Esophagus muscularis mucosa (tissue), 4 donors: ENCODE measurements around the gene BCAP29. TPM values are rescaled to one million over a fixed set of nuclear protein-coding genes. Genes with fewer than 3 reads are reported as not detected.
"Not testable (repeated sequence)": the region's sequence is repeated elsewhere in the genome, so short reads cannot be mapped to it uniquely, and the experiment has no call there.

ENCODE experiments used
- DNase-seq: peaks from one replicate; pipeline ENCODE4 v3.0.0-alpha.2; 2017; ENCODE audit errors: extremely low spot score
- H3K27ac ChIP-seq, 4 donors: fragments of 200-600 bp; sonication (generic); replicated peaks in 1 of 4; 1 replicate in 3 of 4; 2 replicates in 1 of 4; pipeline ENCODE4 v1.5.1; 2016 to 2019; ENCODE audit warnings: mild to moderate bottlenecking in 1 of 4
- H3K27me3 ChIP-seq, 4 donors: fragments of 200-600 bp; sonication (generic); one replicate each; pipeline versions ENCODE4 v1.5.1 to v1.6.0; 2016 to 2019
- H3K36me3 ChIP-seq, 4 donors: fragments of 200-600 bp; sonication (generic); one replicate each; pipeline ENCODE4 v1.5.1; 2016 to 2019
- H3K4me1 ChIP-seq, 4 donors: fragments of 200-600 bp; sonication (generic); one replicate each; pipeline ENCODE4 v1.5.1; 2016 to 2019
- H3K4me3 ChIP-seq, 4 donors: fragments of 200-600 bp; sonication (generic); 1 replicate in 2 of 4; 2 replicates in 2 of 4; pipeline ENCODE4 v1.5.1; 2016 to 2019; ENCODE audit warnings: mild to moderate bottlenecking in 4 of 4, moderate library complexity in 1 of 4
- H3K9me3 ChIP-seq, 4 donors: fragments of 200-600 bp; sonication (generic); 1 replicate in 3 of 4; 2 replicates in 1 of 4; pipeline ENCODE4 v1.5.1; 2016 to 2019
- CTCF ChIP-seq, 3 experiments: fragments of 200-600 bp in 2 of 3; fragments of 450-650 bp in 1 of 3; sonication (generic) in 2 of 3; IDR thresholded peaks; one replicate each; pipeline ENCODE4 v1.5.1; 2017 to 2019; ENCODE audit warnings: antibody characterized with exemption in 3 of 3, mild to moderate bottlenecking in 2 of 3, moderate library complexity in 1 of 3
- EP300 ChIP-seq: sonication (generic); formaldehyde crosslinking; IDR thresholded peaks from one replicate; pipeline ENCODE4 v1.6.1; 2017; ENCODE audit warnings: antibody characterized with exemption
- POLR2A ChIP-seq: fragments of 450-650 bp; IDR thresholded peaks from one replicate; pipeline ENCODE4 v1.6.1; 2017; ENCODE audit warnings: antibody characterized with exemption, moderate library complexity, mild to moderate bottlenecking, low read depth
- POLR2AphosphoS5 ChIP-seq, 2 donors: sonication (generic); formaldehyde crosslinking; IDR thresholded peaks; one replicate each; pipeline ENCODE4 v1.6.1; 2017; ENCODE audit warnings: antibody characterized with exemption in 2 of 2
- WGBS: methylation state at CpG from one replicate; pipeline ENCODE4 v1.1.5; 2018; 5-methylcytosine and 5-hydroxymethylcytosine counted together
- intact Hi-C: fragments of 100-400 bp; cut with DNase I; formaldehyde crosslinking; loops from one replicate; pipeline ENCODE4 v1.15.1; 2023
- total RNA-seq, 4 donors: library from RNA; depleted of rRNA; stranded (reverse); fragments of >200 nt; gene quantifications; one replicate each; pipeline versions ENCODE4 v1.1.0 to v1.2.1, GENCODE V29; 2016

Gene BCAP29
- total RNA-seq, 4 donors from 2014 or later: 89.8 to 116 (median 107) TPM

GRCh38 chr7:107628461-107629064 lies 48.5 kb downstream of the BCAP29 start:
- peaks cover 0 to 17% (median 9%) of the 10 kb centered on the region in 4 donors for H3K36me3 ChIP-seq
- DNase-seq: no peak
- no peak overlapping the region for H3K27ac ChIP-seq
- no peak overlapping the region for H3K4me3 ChIP-seq
- H3K9me3 ChIP-seq: no peaks in the 10 kb centered on the region
- no peaks in the 10 kb centered on the region for H3K4me1 ChIP-seq
- H3K27me3 ChIP-seq: no peaks in the 10 kb centered on the region
- intact Hi-C loops: no loop called here
- no peak for TF ChIP-seq POLR2AphosphoS5 (IDR thresholded peaks at IDR 0.05)
- 87% methylated on average over 6 of the region's 8 CpGs for WGBS

- Histone ChIP-seq H3K27me3 (no peaks in the 10 kb centered on the region), H3K9me3 (no peaks in the 10 kb centered on the region), H3K4me3 (no peak overlapping the region), H3K4me1 (no peaks in the 10 kb centered on the region), H3K36me3 (peaks cover 0 to 17% (median 9%) of the 10 kb centered on the region in 4 donors), H3K27ac (no peak overlapping the region)
- DNase-seq: no peak
- intact Hi-C loops: no loop called here
- 93% methylated on average over 8 of the region's 8 CpGs for WGBS
- TF ChIP-seq EP300 (no peak), CTCF (IDR thresholded peaks at IDR 0.05) (no peak), POLR2AphosphoS5 (IDR thresholded peaks at IDR 0.05) (no peak), POLR2A (no peak)
Measured at GRCh38 chr7:107630342-107630741, 50.3 kb downstream of the BCAP29 start.

- Histone ChIP-seq H3K4me1 (no peaks in the 10 kb centered on the region), H3K27ac (no peak overlapping the region), H3K36me3 (peaks cover 0 to 17% (median 9%) of the 10 kb centered on the region in 4 donors), H3K27me3 (no peaks in the 10 kb centered on the region), H3K4me3 (no peak overlapping the region), H3K9me3 (no peaks in the 10 kb centered on the region)
- 91% methylated on average over 12 of the region's 12 CpGs for WGBS
- intact Hi-C loops: no loop called here
- TF ChIP-seq POLR2A (no peak), EP300 (no peak), CTCF (IDR thresholded peaks at IDR 0.05) (no peak), POLR2AphosphoS5 (IDR thresholded peaks at IDR 0.05) (no peak)
- no peak for DNase-seq
Measured at GRCh38 chr7:107631588-107632491, 51.8 kb downstream of the BCAP29 start.

- DNase-seq: no peak
- Histone ChIP-seq H3K9me3 (no peaks in the 10 kb centered on the region), H3K27me3 (no peaks in the 10 kb centered on the region), H3K4me1 (no peaks in the 10 kb centered on the region), H3K4me3 (no peak overlapping the region), H3K27ac (no peak overlapping the region), H3K36me3 (peaks cover 0 to 17% (median 9%) of the 10 kb centered on the region in 4 donors)
- intact Hi-C loops: no loop called here
- 94% methylated on average over 2 of the region's 2 CpGs for WGBS
- TF ChIP-seq POLR2AphosphoS5 (IDR thresholded peaks at IDR 0.05): no peak
- TF ChIP-seq POLR2A: no peak
- TF ChIP-seq CTCF (IDR thresholded peaks at IDR 0.05): no peak
- TF ChIP-seq EP300: no peak
Measured at GRCh38 chr7:107632492-107632865, 52.4 kb downstream of the BCAP29 start.

GRCh38 chr7:107638594-107638993 lies 58.5 kb downstream of the BCAP29 start:
- 78% methylated on average over 1 of the region's 1 CpG for WGBS
- no peak overlapping the region for H3K4me3 ChIP-seq
- H3K27me3 ChIP-seq: no peaks in the 10 kb centered on the region
- H3K4me1 ChIP-seq: no peaks in the 10 kb centered on the region
- H3K9me3 ChIP-seq: no peaks in the 10 kb centered on the region
- no peak for TF ChIP-seq POLR2A
- no peak for TF ChIP-seq CTCF (IDR thresholded peaks at IDR 0.05)
- TF ChIP-seq POLR2AphosphoS5 (IDR thresholded peaks at IDR 0.05): no peak
- TF ChIP-seq EP300: no peak
- DNase-seq: no peak
- intact Hi-C loops: no loop called here
- no peak overlapping the region for H3K27ac ChIP-seq
- H3K36me3 ChIP-seq: no peaks in the 10 kb centered on the region

GRCh38 chr7:107639070-107639469 lies 59.0 kb downstream of the BCAP29 start:
- H3K27me3 ChIP-seq, H3K27ac ChIP-seq, DNase-seq, H3K9me3 ChIP-seq, intact Hi-C loops, H3K4me3 ChIP-seq, H3K4me1 ChIP-seq, H3K36me3 ChIP-seq: not testable (repeated sequence)
- 96% methylated on average over 2 of the region's 2 CpGs for WGBS
